Testis (tissue), 3 donors: Measurements from ENCODE around the gene ZNF428. TPM values are rescaled to one million over a fixed set of nuclear protein-coding genes. Genes with fewer than 3 reads are reported as not detected.

Source experiments
- DNase-seq: peaks from one replicate; pipeline ENCODE4 v3.0.0-alpha.2; 2019
- H3K27ac ChIP-seq, 2 donors: fragments of 200-600 bp; sonication (generic); one replicate each; pipeline ENCODE4 v1.5.1; 2019
- H3K27me3 ChIP-seq: fragments of 200-600 bp; sonication (generic); one replicate; pipeline ENCODE4 v1.5.1; 2019
- H3K36me3 ChIP-seq: fragments of 200-600 bp; sonication (generic); one replicate; pipeline ENCODE4 v1.5.1; 2017; ENCODE audit warnings: low read depth; ENCODE audit errors: missing control alignments
- H3K4me1 ChIP-seq: fragments of 200-600 bp; sonication (generic); one replicate; pipeline ENCODE4 v1.5.1; 2019
- H3K4me3 ChIP-seq, 2 donors: fragments of 200-600 bp; sonication (generic); one replicate each; pipeline ENCODE4 v1.5.1; 2017 to 2019
- H3K9me3 ChIP-seq: fragments of 200-600 bp; sonication (generic); one replicate; pipeline ENCODE4 v1.5.1; 2017
- CTCF ChIP-seq, 3 experiments: fragments of 450-650 bp in 2 of 3; fragments of 200-600 bp in 1 of 3; sonication (generic) in 1 of 3; IDR thresholded peaks; one replicate each; pipeline ENCODE4 v1.5.1; 2016 to 2019; ENCODE audit warnings: antibody characterized with exemption in 3 of 3, mild to moderate bottlenecking in 2 of 3, moderate library complexity in 1 of 3
- POLR2A ChIP-seq: fragments of 450-650 bp; IDR thresholded peaks from one replicate; pipeline ENCODE4 v1.6.1; 2017; ENCODE audit warnings: antibody characterized with exemption, mild to moderate bottlenecking, moderate library complexity
- WGBS, 2 donors: methylation state at CpG; one replicate each; pipeline ENCODE4 v1.1.5; 2018; 5-methylcytosine and 5-hydroxymethylcytosine counted together
- intact Hi-C: fragments of 100-400 bp; cut with DNase I; formaldehyde crosslinking; loops from one replicate; pipeline ENCODE4 v1.15.1; 2023; ENCODE audit warnings: low total_unique reads
- polyA plus RNA-seq: library from polyadenylated mRNA; stranded (reverse); fragments of 350-450 nt; fragmentation: Illumina TruSeq; extraction: RNeasy Lipid Tissue Mini Kit (QIAGEN cat#74804); gene quantifications from one replicate; pipeline ENCODE4 v1.2.3, GENCODE V29; 2014; ENCODE audit warnings: low read depth, low replicate concordance; ENCODE audit not compliant: insufficient read depth
- total RNA-seq, 2 donors: library from RNA; depleted of rRNA; stranded (reverse); fragments of >200 nt; gene quantifications; one replicate each; pipeline ENCODE4 v1.2.3, GENCODE V29; 2016

Gene ZNF428
- total and polyA plus RNA-seq, 3 donors from 2014 or later, result 64.1 to 94.2 (median 93.1) TPM

GRCh38 chr19:43641333-43641732 lies 21.9 kb upstream of the ZNF428 start:
- intact Hi-C loops, result no loop called here
- no peak overlapping the region for H3K4me3 ChIP-seq

GRCh38 chr19:43640424-43640757 lies 21.0 kb upstream of the ZNF428 start:
- WGBS, 2 donors, result 5 to 9% methylated on average over 8 to 9 of the region's 9 CpGs
- Histone ChIP-seq H3K9me3 (no peaks in the 10 kb centered on the region), H3K27me3 (no peaks in the 10 kb centered on the region), H3K4me3 (peak overlapping the region; percentile 29 to 47), H3K36me3 (no peaks in the 10 kb centered on the region), H3K4me1 (peaks cover 2% of the 10 kb centered on the region), H3K27ac (no peak overlapping the region)
- no peak for DNase-seq
- TF ChIP-seq POLR2A (no peak), CTCF (IDR thresholded peaks at IDR 0.05) (no peak)
- intact Hi-C loops, result no loop called here

More at GRCh38 chr19:43641333-43641732, 21.9 kb upstream of the ZNF428 start:
- H3K27me3 ChIP-seq, result no peaks in the 10 kb centered on the region
- H3K9me3 ChIP-seq, result no peaks in the 10 kb centered on the region
- no peak overlapping the region for H3K27ac ChIP-seq
- peak; percentile 24 for DNase-seq
- TF ChIP-seq POLR2A, result no peak
- no peak for TF ChIP-seq CTCF (IDR thresholded peaks at IDR 0.05)
- WGBS, 2 donors, result 75 to 89% methylated on average over 2 of the region's 2 CpGs
- peaks cover 2% of the 10 kb centered on the region for H3K4me1 ChIP-seq
- H3K36me3 ChIP-seq, result no peaks in the 10 kb centered on the region

- no peaks in the 10 kb centered on the region for H3K9me3 ChIP-seq
- WGBS, 2 donors, result 1% methylated on average over 34 to 70 of the region's 110 CpGs
- intact Hi-C loops, result no loop called here
Observed at GRCh38 chr19:43639519-43640423, 20.3 kb upstream of the ZNF428 start, which contains the start of gene CADM4. CADM4 (minus strand) TSS chr19:43639850; CDS start chr19:43639790, 60 bp downstream.

GRCh38 chr19:43638995-43639518 lies 19.6 kb upstream of the ZNF428 start:
- Histone ChIP-seq H3K27ac (no peak overlapping the region), H3K9me3 (no peaks in the 10 kb centered on the region), H3K4me3 (no peak overlapping the region), H3K27me3 (no peaks in the 10 kb centered on the region), H3K36me3 (no peaks in the 10 kb centered on the region), H3K4me1 (peaks cover 8% of the 10 kb centered on the region)
- TF ChIP-seq CTCF (IDR thresholded peaks at IDR 0.05) (no peak), POLR2A (no peak)
- 8 to 11% methylated on average over 13 to 18 of the region's 18 CpGs for WGBS, 2 donors
- intact Hi-C loops, result no loop called here
- no peak for DNase-seq

More at GRCh38 chr19:43639519-43640423, 20.3 kb upstream of the ZNF428 start, which contains the start of gene CADM4:
- Histone ChIP-seq H3K4me1 (peaks cover 7% of the 10 kb centered on the region), H3K4me3 (peak within 1 kb of the TSS; percentile 29 to 47), H3K27me3 (no peaks in the 10 kb centered on the region), H3K27ac (no peak within 1 kb of the TSS), H3K36me3 (no peaks in the 10 kb centered on the region)
- TF ChIP-seq CTCF (IDR thresholded peaks at IDR 0.05) (no peak), POLR2A (no peak)
- no peak for DNase-seq
